ENCODE results near the gene TUBGCP5.

TUBGCP5 gene

GRCh38 chr15:22951381-22952280 is 87.7 kb downstream of the TUBGCP5 start:
- DNase-seq: no peak

GRCh38 chr15:22951031-22951380 is 88.4 kb downstream of the TUBGCP5 start:
- no peak for DNase-seq

- DNase-seq: no peak
Measured at GRCh38 chr15:22950256-22950990, 88.9 kb downstream of the TUBGCP5 start.
